B cell (primary cell): Measurements from ENCODE around the gene ADARB2. TPM values are rescaled to one million over a fixed set of nuclear protein-coding genes. Genes with fewer than 3 reads are reported as not detected.

Source experiments
- ATAC-seq: fragments of 200-7000 bp; cut with Tn5 transposase; one replicate; pipeline ENCODE4 v1.10.0; 2021; ENCODE audit warnings: low read depth, mild to moderate bottlenecking, moderate number of reproducible peaks, moderate library complexity
- CTCF ChIA-PET: fragments of 350-600 bp; sonication (Branson Sonifier 250); formaldehyde crosslinking; loops from one replicate; lab custom pipeline; 2021; ENCODE audit warnings: antibody characterized with exemption, inconsistent platforms; lab: Charles Lee
- POLR2A ChIA-PET: fragments of 350-600 bp; sonication (Branson Sonifier 250); formaldehyde crosslinking; loops from one replicate; lab custom pipeline; 2021; ENCODE audit warnings: antibody characterized with exemption; lab: Charles Lee
- DNase-seq: peaks from one replicate; pipeline ENCODE4 v3.0.0; 2013
- H2AFZ ChIP-seq: 2 replicates; pipeline ENCODE4 v1.6.1; 2012; ENCODE audit warnings: mild to moderate bottlenecking, low read depth, low read length; ENCODE audit not compliant: insufficient read depth, poor library complexity, severe bottlenecking
- H3K27ac ChIP-seq, 2 donors: 1 replicate in 1 of 2; 2 replicates in 1 of 2; pipeline ENCODE4 v1.5.1; 2012 to 2013; ENCODE audit warnings: low read length in 2 of 2, mild to moderate bottlenecking in 2 of 2, moderate library complexity in 1 of 2
- H3K27me3 ChIP-seq, 4 experiments: fragments of 200-600 bp in 1 of 4; sonication (generic) in 1 of 4; replicated peaks in 1 of 4; 1 replicate in 2 of 4; 2 replicates in 2 of 4; pipeline versions ENCODE4 v1.6.1 to v1.7.0; 2013 to 2016; ENCODE audit warnings: low read length in 3 of 4, mild to moderate bottlenecking in 2 of 4, mixed read lengths in 1 of 4, moderate library complexity in 1 of 4; ENCODE audit not compliant: insufficient read depth in 4 of 4, control insufficient read depth in 3 of 4; ENCODE audit errors: control extremely low read depth in 1 of 4
- H3K36me3 ChIP-seq, 2 experiments: replicated peaks in 1 of 2; 1 replicate in 1 of 2; 2 replicates in 1 of 2; pipeline versions ENCODE4 v1.6.1 to v1.7.1; 2013; ENCODE audit warnings: low read length in 1 of 2; ENCODE audit not compliant: insufficient read depth in 2 of 2, control insufficient read depth in 1 of 2; ENCODE audit errors: control extremely low read depth in 1 of 2, extremely low read depth in 1 of 2
- H3K4me1 ChIP-seq, 2 donors: fragments of 200-600 bp in 1 of 2; sonication (generic) in 1 of 2; 1 replicate in 1 of 2; 2 replicates in 1 of 2; pipeline versions ENCODE4 v1.5.1 to v1.6.1; 2013 to 2017; ENCODE audit warnings: low read length in 2 of 2; ENCODE audit not compliant: control insufficient read depth in 2 of 2, insufficient read depth in 2 of 2
- H3K4me2 ChIP-seq: replicated peaks from 2 replicates; pipeline ENCODE3; 2012; ENCODE audit warnings: mild to moderate bottlenecking, low read depth, low read length; ENCODE audit not compliant: poor library complexity, severe bottlenecking
- H3K4me3 ChIP-seq, 5 experiments: fragments of 200-600 bp in 1 of 5; sonication (generic) in 1 of 5; 1 replicate in 3 of 5; 2 replicates in 2 of 5; pipeline versions ENCODE4 v1.5.1 to v1.7.0; 2011 to 2016; ENCODE audit warnings: low read length in 4 of 5, mild to moderate bottlenecking in 4 of 5, low read depth in 2 of 5, control low read depth in 1 of 5, moderate library complexity in 1 of 5; ENCODE audit not compliant: insufficient read depth in 1 of 5; ENCODE audit errors: control extremely low read depth in 1 of 5, extremely low read depth in 1 of 5
- H3K79me2 ChIP-seq: fragments of 200-600 bp; sonication (generic); one replicate; pipeline ENCODE4 v1.6.0; 2016; ENCODE audit warnings: low read length; ENCODE audit not compliant: control insufficient read depth, insufficient read depth
- H3K9ac ChIP-seq: fragments of 200-600 bp; sonication (generic); 2 replicates; pipeline ENCODE4 v1.6.1; 2017; ENCODE audit warnings: mild to moderate bottlenecking, low read length, moderate library complexity
- H3K9me3 ChIP-seq, 3 donors: one replicate each; pipeline versions ENCODE4 v1.6.1 to v1.7.1; 2013; ENCODE audit warnings: low read length in 2 of 3; ENCODE audit not compliant: control insufficient read depth in 2 of 3, insufficient read depth in 1 of 3; ENCODE audit errors: control extremely low read depth in 1 of 3
- H4K20me1 ChIP-seq: 2 replicates; pipeline ENCODE4 v1.6.0; 2012; ENCODE audit warnings: mild to moderate bottlenecking, low read length; ENCODE audit not compliant: insufficient read depth, control insufficient read depth, poor library complexity, severe bottlenecking
- H3K27ac Mint-ChIP-seq: one replicate; pipeline ENCODE4 v1.8.0; 2021; ENCODE audit warnings: mixed read lengths
- H3K27me3 Mint-ChIP-seq: one replicate; pipeline ENCODE4 v1.8.0; 2021; ENCODE audit warnings: mixed read lengths
- H3K4me1 Mint-ChIP-seq: one replicate; pipeline ENCODE4 v1.8.0; 2021; ENCODE audit warnings: mixed read lengths
- H3K4me3 Mint-ChIP-seq: one replicate; pipeline ENCODE4 v1.8.0; 2021; ENCODE audit warnings: mixed read lengths
- H3K9me3 Mint-ChIP-seq: one replicate; pipeline ENCODE4 v1.8.0; 2022; ENCODE audit warnings: mixed read lengths; ENCODE audit not compliant: insufficient read depth
- CTCF ChIP-seq: fragments of 200-600 bp; IDR thresholded peaks from one replicate; pipeline ENCODE4 v1.8.0; 2022; ENCODE audit warnings: antibody characterized with exemption, mild to moderate bottlenecking
- EZH2 ChIP-seq: IDR thresholded peaks from 2 replicates; pipeline ENCODE4 v1.6.1; 2012; ENCODE audit warnings: borderline replicate concordance, low read depth, mild to moderate bottlenecking, moderate library complexity, low read length; ENCODE audit not compliant: insufficient read depth, poor library complexity, severe bottlenecking
- WGBS: methylation state at CpG from one replicate; pipeline ENCODE4 v1.1.5; 2013; ENCODE audit warnings: missing lambda C conversion rate; ENCODE audit not compliant: insufficient coverage; 5-methylcytosine and 5-hydroxymethylcytosine counted together
- intact Hi-C: fragments of 100-400 bp; cut with micrococcal nuclease; formaldehyde crosslinking; loops from one replicate; pipeline ENCODE4 v1.10.0; 2022
- polyA plus RNA-seq: library from polyadenylated mRNA; depleted of rRNA; stranded (reverse); fragments of >200 nt; gene quantifications from 2 replicates; pipeline ENCODE4 v1.2.3, GENCODE V29; 2012
- total RNA-seq, 2 donors: library from RNA; stranded (reverse); fragments of 120-200 nt in 1 of 2; gene quantifications; 1 replicate in 1 of 2; 2 replicates in 1 of 2; pipeline versions ENCODE4 v1.2.3 to v1.2.4, GENCODE V29; 2013 to 2022

Gene ADARB2
- total and polyA plus RNA-seq, 2 donors (not counting 1 experiment from before 2014, with no cell fraction given): 0.13 to 0.96 TPM

GRCh38 chr10:1608851-1609647 is 128.3 kb downstream of the ADARB2 start:
- Histone ChIP-seq H3K9me3 (peaks cover 0 to 9% (median 0%) of the 10 kb centered on the region in 3 donors), H3K4me3 (peak overlapping the region in 3 of 5 experiments; percentile 27 to 41 (median 35)), H3K79me2 (no peaks in the 10 kb centered on the region), H3K4me2 (peak overlapping the region; percentile 62), H3K27ac (no peak overlapping the region), H3K27me3 (peaks cover 0 to 46% (median 10%) of the 10 kb centered on the region in 4 experiments), H4K20me1 (no peaks in the 10 kb centered on the region), H3K4me1 (peaks cover 11 to 13% of the 10 kb centered on the region in 2 donors), H3K36me3 (no peaks in the 10 kb centered on the region), H2AFZ (peak overlapping the region; percentile 52), H3K9ac (peak overlapping the region; percentile 28)
- intact Hi-C loops: no loop called here
- H3K4me3 Mint-ChIP-seq: peak overlapping the region; percentile 66
- POLR2A ChIA-PET: no interaction called here
- CTCF ChIA-PET: no interaction called here
- TF ChIP-seq CTCF: no peak
- no peak for TF ChIP-seq EZH2
- no peak overlapping the region for H3K27ac Mint-ChIP-seq
- ATAC-seq (peak; percentile 41), DNase-seq (peak; percentile 20)
- H3K4me1 Mint-ChIP-seq: peaks cover 14% of the 10 kb centered on the region
- H3K9me3 Mint-ChIP-seq: no peaks in the 10 kb centered on the region
- H3K27me3 Mint-ChIP-seq: peaks cover 48% of the 10 kb centered on the region
- WGBS: 21% methylated on average over 26 of the region's 28 CpGs

GRCh38 chr10:1608408-1608807 is 128.9 kb downstream of the ADARB2 start:
- 73% methylated on average over 3 of the region's 3 CpGs for WGBS
- Mint-ChIP-seq H3K27ac (no peak overlapping the region), H3K4me1 (peaks cover 14% of the 10 kb centered on the region), H3K27me3 (peaks cover 48% of the 10 kb centered on the region), H3K9me3 (no peaks in the 10 kb centered on the region), H3K4me3 (peak overlapping the region; percentile 66)
- no peaks in the 10 kb centered on the region for H3K79me2 ChIP-seq
- peak overlapping the region in 3 of 5 experiments; percentile 27 to 41 (median 35) for H3K4me3 ChIP-seq
- ChIA-PET POLR2A (no interaction called here), CTCF (no interaction called here)
- H4K20me1 ChIP-seq: no peaks in the 10 kb centered on the region
- H3K27ac ChIP-seq: no peak overlapping the region
- intact Hi-C loops: no loop called here
- H3K36me3 ChIP-seq: no peaks in the 10 kb centered on the region
- H3K27me3 ChIP-seq: peaks cover 0 to 45% (median 10%) of the 10 kb centered on the region in 4 experiments
- peak overlapping the region; percentile 62 for H3K4me2 ChIP-seq
- H3K9ac ChIP-seq: peak overlapping the region; percentile 28
- H3K9me3 ChIP-seq: peaks cover 0 to 9% (median 0%) of the 10 kb centered on the region in 3 donors
- no peak for TF ChIP-seq CTCF
- no peak for TF ChIP-seq EZH2
- ATAC-seq: no peak
- peaks cover 11 to 13% of the 10 kb centered on the region in 2 donors for H3K4me1 ChIP-seq
- peak overlapping the region; percentile 52 for H2AFZ ChIP-seq
- DNase-seq: no peak
